Fibroblast of villous mesenchyme (primary cell): ENCODE data around the gene RBFOX2. TPM values are rescaled to one million over a fixed set of nuclear protein-coding genes. Genes with fewer than 3 reads are reported as not detected.
"Not testable (repeated sequence)": the region's sequence is repeated elsewhere in the genome, so short reads cannot be mapped to it uniquely, and the experiment has no call there.

Experiments used
- DNase-seq: peaks from one replicate; pipeline ENCODE4 v3.0.0-alpha.2; 2010; ENCODE audit warnings: low read depth
- H3K4me3 ChIP-seq: 2 replicates; pipeline ENCODE4 v1.5.1; 2011; ENCODE audit warnings: low read depth, mild to moderate bottlenecking, low read length
- total RNA-seq: library from RNA; depleted of rRNA; stranded (reverse); fragments of >200 nt; gene quantifications from 2 replicates; pipeline ENCODE4 v1.2.3, GENCODE V29; 2012
- TF ChIP-seq, protein P1 (sequence below): IDR thresholded peaks from 2 replicates; pipeline ENCODE4 v1.5.1; 2012; ENCODE audit warnings: low read depth, mild to moderate bottlenecking, low read length; ENCODE audit not compliant: insufficient read depth

The RBFOX2 gene
- total RNA-seq, 1 donor = 174 TPM

DNA sequence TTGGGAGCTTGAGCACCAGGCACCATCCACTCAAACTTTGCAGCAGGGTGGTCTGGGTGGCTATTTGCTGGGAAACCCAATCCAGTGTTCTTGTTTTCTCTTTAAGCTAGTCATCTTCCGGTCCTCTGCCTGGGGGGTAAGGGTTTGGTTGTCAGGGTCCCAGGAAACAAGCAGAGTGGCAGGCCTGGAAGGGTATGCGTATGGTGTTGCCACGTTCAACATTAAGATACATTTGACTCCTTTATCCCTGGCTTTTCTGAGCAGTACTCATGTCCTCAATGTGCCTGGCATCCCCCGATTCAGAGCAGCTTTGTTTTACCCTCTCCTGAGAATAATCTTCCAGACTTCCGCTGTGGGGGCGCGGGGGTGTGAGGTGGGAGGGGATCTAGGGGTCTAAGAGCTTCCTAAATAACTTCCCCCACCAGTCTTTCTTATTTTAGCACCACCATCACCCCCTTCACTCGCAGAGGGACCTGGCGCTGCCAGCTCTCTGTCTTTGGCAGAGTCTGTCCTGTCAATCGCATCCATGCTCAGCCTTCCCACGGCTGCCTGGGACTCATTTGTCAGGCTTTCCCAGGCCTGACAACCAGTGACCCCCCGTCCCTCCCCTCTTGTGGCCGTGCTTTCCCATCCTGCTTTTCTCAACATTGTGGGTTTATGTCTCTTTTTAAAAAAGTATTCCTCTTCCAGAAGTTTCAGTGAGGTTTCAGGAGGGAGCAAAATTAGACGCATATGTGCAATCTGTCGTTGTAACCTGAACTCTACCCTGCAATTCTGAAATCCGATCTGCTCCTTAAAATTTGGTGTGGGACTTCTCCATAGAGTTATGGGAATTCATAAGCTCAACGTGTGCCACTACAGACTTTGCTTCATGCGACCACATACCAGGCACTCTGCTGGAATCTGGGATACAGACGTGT is 27.0 kb upstream of the RBFOX2 start:
- H3K4me3 ChIP-seq = no peak overlapping the region
- DNase-seq = peak; percentile 14
- TF ChIP-seq, protein P1, sequence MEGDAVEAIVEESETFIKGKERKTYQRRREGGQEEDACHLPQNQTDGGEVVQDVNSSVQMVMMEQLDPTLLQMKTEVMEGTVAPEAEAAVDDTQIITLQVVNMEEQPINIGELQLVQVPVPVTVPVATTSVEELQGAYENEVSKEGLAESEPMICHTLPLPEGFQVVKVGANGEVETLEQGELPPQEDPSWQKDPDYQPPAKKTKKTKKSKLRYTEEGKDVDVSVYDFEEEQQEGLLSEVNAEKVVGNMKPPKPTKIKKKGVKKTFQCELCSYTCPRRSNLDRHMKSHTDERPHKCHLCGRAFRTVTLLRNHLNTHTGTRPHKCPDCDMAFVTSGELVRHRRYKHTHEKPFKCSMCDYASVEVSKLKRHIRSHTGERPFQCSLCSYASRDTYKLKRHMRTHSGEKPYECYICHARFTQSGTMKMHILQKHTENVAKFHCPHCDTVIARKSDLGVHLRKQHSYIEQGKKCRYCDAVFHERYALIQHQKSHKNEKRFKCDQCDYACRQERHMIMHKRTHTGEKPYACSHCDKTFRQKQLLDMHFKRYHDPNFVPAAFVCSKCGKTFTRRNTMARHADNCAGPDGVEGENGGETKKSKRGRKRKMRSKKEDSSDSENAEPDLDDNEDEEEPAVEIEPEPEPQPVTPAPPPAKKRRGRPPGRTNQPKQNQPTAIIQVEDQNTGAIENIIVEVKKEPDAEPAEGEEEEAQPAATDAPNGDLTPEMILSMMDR = no peak

DNA sequence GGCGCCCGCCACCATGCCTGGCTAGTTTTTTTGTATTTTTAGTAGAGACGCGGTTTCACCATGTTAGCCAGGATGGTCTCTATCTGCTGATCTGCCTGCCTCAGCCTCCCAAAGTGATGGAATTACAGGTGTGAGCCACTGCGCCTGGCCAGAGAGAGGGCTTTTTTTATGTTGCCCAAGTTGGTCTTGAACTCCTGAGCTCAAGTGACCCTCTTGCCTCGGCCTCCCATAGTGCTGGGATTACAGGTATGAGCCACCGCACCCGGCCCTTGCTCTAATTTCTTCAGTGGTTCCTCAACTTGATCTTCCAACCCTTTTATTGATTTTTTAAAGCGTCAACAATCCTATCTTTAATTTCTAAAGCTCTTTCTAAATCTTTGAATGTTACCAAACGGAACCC is 25.8 kb upstream of the RBFOX2 start:
- H3K4me3 ChIP-seq, DNase-seq: not testable (repeated sequence)

DNA sequence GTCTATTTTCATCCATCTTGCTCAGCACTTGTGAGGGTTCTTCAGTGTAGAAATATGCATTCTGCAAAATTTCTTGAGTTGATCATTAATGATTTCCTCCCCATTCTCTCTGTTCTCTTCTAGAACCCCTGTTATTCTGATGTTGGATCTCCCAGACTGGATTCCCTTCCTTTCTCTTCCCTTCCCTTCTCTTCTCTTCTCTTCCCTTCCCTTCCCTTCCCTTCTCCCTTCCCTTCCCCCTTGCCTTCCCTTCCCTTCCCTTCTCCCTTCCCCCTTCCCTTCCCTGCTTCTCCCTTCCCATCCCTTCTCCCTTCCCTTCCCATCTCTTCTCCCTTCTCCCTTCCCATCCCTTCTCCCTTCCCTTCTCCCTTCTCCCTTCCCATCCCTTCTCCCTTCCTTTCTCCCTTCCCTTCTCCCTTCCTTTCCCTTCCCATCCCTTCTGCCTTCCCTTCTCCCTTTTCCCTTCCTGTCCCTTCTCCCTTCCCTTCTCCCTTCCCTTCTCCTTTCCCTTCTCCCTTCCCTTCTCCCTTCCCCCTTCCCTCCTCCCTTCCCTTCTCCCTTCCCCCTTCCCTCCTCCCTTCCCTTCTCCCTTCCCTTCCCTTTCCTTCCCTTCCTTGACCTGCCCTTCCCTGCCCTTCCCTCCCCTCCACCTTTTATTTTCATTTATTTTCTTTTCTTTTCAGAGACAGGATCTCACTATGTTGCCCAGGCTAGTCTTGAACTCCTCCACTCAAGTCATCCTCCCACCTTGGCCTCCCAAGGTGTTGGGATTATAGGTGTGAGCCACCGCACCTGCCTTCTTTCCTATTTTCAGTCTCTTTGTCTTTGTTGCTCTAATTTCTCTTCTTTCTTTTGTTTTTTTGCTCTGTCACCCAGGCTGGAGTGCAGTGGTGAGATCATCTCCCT is 24.9 kb upstream of the RBFOX2 start:
- TF ChIP-seq, protein P1 = no peak
- DNase-seq = no peak
- H3K4me3 ChIP-seq = no peak overlapping the region

DNA sequence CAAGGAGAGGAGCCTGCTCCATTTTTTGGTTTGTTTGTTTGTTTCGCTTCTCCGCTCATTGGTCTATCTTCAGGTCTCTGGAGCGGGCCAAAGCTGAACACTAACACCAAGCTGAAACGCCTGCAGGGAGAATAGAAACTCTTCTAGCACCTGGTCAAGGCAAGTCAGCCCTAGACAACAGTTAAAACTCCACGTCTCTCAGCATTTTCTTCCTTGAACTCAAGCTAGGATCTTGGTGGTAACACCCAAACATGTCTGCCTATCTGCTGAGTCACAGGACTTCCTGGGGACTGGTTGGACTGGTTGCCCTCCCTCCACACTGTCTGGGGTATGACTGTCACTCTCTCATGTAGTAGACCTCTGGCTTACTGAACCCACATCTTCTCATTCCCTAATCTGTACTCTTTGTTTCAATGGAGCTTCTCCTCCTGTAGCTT is 23.9 kb upstream of the RBFOX2 start:
- peak; percentile 25 for DNase-seq
- H3K4me3 ChIP-seq = no peak overlapping the region
- TF ChIP-seq, protein P1 = no peak

DNA sequence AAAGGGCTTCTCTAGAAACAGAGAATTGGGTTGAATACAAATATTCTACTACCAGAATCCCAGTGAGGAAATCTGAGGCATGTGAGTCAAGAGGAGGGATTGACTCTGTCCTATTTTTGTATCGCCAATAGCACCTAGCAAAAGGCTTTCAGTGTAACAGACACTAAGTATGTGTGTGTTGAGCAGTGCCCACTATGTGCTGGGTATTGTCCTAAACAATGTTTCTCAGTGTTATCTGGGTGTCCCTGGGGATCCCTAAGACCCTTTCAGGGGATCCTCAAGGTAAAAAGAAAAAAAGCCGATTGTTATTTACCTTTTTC is 21.0 kb upstream of the RBFOX2 start:
- TF ChIP-seq, protein P1 = no peak
- no peak for DNase-seq
- no peak overlapping the region for H3K4me3 ChIP-seq

DNA sequence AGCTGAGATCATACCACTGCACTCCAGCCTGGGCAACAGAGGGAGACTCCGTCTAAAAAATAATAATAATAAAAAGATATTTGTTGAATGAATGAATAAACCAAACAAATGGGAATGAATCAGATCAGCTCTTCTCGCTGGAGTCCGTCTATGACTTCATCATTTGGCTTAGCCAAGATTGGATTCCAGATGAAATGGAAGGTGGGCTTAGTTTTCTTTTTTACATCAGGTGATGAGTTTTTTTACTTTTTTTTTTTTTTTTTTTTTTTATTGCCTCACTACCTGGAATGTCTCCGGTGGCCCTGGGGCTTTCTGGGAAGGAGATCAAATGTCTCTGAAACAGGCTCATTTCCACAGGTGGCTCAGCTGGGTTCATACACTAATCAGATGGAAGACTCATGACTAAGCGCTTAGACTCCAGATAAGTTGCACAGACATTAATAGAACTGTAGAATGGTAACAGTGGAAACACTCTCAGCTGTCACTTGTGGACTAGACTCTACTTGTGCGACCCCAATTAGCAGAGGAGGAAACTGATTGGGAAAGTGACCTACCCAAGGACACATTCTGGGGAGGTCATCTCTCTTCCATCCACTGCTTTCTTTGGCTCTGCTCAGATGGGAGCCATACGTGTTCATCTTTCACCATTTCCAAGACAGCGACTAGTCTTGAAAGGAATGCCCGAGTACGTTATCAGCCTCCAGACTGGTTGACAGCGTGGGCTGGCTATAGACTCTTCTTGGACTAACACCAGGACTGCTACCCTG is 20.5 kb upstream of the RBFOX2 start:
- H3K4me3 ChIP-seq = no peak overlapping the region
- DNase-seq = no peak
- TF ChIP-seq, protein P1 = no peak

DNA sequence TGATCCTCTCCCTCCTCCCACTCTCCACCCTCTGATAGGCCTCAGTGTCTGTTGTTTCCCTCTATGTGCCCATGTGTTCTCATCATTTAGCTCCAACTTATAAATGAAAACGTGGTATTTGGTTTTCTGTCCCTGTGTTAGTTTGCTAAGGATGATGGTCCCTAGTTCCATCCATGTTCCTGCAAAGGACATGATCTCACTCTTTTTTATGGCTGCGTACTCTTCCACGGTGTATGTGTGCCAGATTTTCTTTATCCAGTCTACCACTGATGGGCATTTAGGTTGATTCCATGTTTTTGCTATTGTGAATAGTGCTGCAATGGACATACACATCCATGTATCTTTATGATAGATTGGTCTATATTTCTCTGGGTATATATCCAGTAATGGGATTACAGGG is 15.9 kb upstream of the RBFOX2 start:
- not testable (repeated sequence) for H3K4me3 ChIP-seq, DNase-seq
